ENCODE results near the gene TRAPPC2.

TRAPPC2 gene

GRCh38 chrX:13721819-13722519 is 12.5 kb downstream of the TRAPPC2 start:
- Mint-ChIP-seq H3K4me1 (peaks cover 47% of the 10 kb centered on the region), H3K36me3 (peaks cover 50% of the 10 kb centered on the region), H3K4me3 (no peak overlapping the region), H3K9me3 (no peaks in the 10 kb centered on the region), H3K27ac (no peak overlapping the region)
- ATAC-seq (no peak), DNase-seq (ENCODE audit: low spot score in 2 of 2) (no peak)

- peaks cover 51% of the 10 kb centered on the region for H3K36me3 Mint-ChIP-seq
- H3K4me3 Mint-ChIP-seq, result no peak overlapping the region
- no peaks in the 10 kb centered on the region for H3K9me3 Mint-ChIP-seq
- DNase-seq (ENCODE audit: low spot score in 2 of 2) (no peak), ATAC-seq (no peak)
- peak overlapping the region; percentile 65 for H3K27ac Mint-ChIP-seq
- H3K4me1 Mint-ChIP-seq, result peaks cover 42% of the 10 kb centered on the region
These were observed 13.0 kb downstream of the TRAPPC2 start for GRCh38 chrX:13721371-13721770.

GRCh38 chrX:13719192-13719856 is 15.1 kb downstream of the TRAPPC2 start:
- ATAC-seq (peak; percentile 44), DNase-seq (ENCODE audit: low spot score in 2 of 2) (no peak)
- Mint-ChIP-seq H3K9me3 (no peaks in the 10 kb centered on the region), H3K27ac (peak overlapping the region; percentile 50), H3K36me3 (peaks cover 71% of the 10 kb centered on the region), H3K4me1 (peaks cover 32% of the 10 kb centered on the region), H3K4me3 (no peak overlapping the region)

- peaks cover 81% of the 10 kb centered on the region for H3K36me3 Mint-ChIP-seq
- DNase-seq (ENCODE audit: low spot score in 2 of 2) (no peak), ATAC-seq (no peak)
- peaks cover 20% of the 10 kb centered on the region for H3K4me1 Mint-ChIP-seq
- no peak overlapping the region for H3K4me3 Mint-ChIP-seq
- H3K27ac Mint-ChIP-seq, result no peak overlapping the region
- H3K9me3 Mint-ChIP-seq, result no peaks in the 10 kb centered on the region
These were observed 16.5 kb downstream of the TRAPPC2 start for GRCh38 chrX:13717700-13718472.

GRCh38 chrX:13716905-13717304 is 17.5 kb downstream of the TRAPPC2 start:
- DNase-seq (ENCODE audit: low spot score in 2 of 2) (no peak), ATAC-seq (peak; percentile 34)
- Mint-ChIP-seq H3K9me3 (no peaks in the 10 kb centered on the region), H3K4me3 (no peak overlapping the region), H3K4me1 (peaks cover 16% of the 10 kb centered on the region), H3K36me3 (peaks cover 90% of the 10 kb centered on the region), H3K27ac (peak overlapping the region; percentile 80)

GRCh38 chrX:13716455-13716854 is 18.0 kb downstream of the TRAPPC2 start:
- H3K36me3 Mint-ChIP-seq, result peaks cover 95% of the 10 kb centered on the region
- peak overlapping the region; percentile 38 for H3K4me3 Mint-ChIP-seq
- H3K27ac Mint-ChIP-seq, result peak overlapping the region; percentile 81

GRCh38 chrX:13711141-13711540 is 23.3 kb downstream of the TRAPPC2 start:
- no peak for DNase-seq (ENCODE audit: low spot score in 2 of 2)
- H3K27ac Mint-ChIP-seq, result peak overlapping the region; percentile 68
- peaks cover 14% of the 10 kb centered on the region for H3K4me1 Mint-ChIP-seq
- no peak for ATAC-seq
- H3K4me3 Mint-ChIP-seq, result no peak overlapping the region
- no peaks in the 10 kb centered on the region for H3K9me3 Mint-ChIP-seq
- H3K36me3 Mint-ChIP-seq, result peaks cover 92% of the 10 kb centered on the region

More at GRCh38 chrX:13716455-13716854, 18.0 kb downstream of the TRAPPC2 start:
- no peaks in the 10 kb centered on the region for H3K9me3 Mint-ChIP-seq
- DNase-seq (ENCODE audit: low spot score in 2 of 2) (no peak), ATAC-seq (peak; percentile 98)
- H3K4me1 Mint-ChIP-seq, result peaks cover 16% of the 10 kb centered on the region

- peaks cover 58% of the 10 kb centered on the region for H3K36me3 Mint-ChIP-seq
- peak overlapping the region; percentile 18 for H3K27ac Mint-ChIP-seq
- H3K4me1 Mint-ChIP-seq, result peaks cover 53% of the 10 kb centered on the region
These were observed 30.8 kb downstream of the TRAPPC2 start for GRCh38 chrX:13703589-13703988.

GRCh38 chrX:13703135-13703534 is 31.3 kb downstream of the TRAPPC2 start:
- Mint-ChIP-seq H3K36me3 (peaks cover 54% of the 10 kb centered on the region), H3K27ac (peak overlapping the region; percentile 18), H3K4me3 (no peak overlapping the region), H3K4me1 (peaks cover 53% of the 10 kb centered on the region), H3K9me3 (no peaks in the 10 kb centered on the region)
- ATAC-seq (peak; percentile 73), DNase-seq (ENCODE audit: low spot score in 2 of 2) (no peak)

More at GRCh38 chrX:13703589-13703988, 30.8 kb downstream of the TRAPPC2 start:
- peak overlapping the region; percentile 26 for H3K4me3 Mint-ChIP-seq
- no peaks in the 10 kb centered on the region for H3K9me3 Mint-ChIP-seq
- ATAC-seq (peak; percentile 43), DNase-seq (ENCODE audit: low spot score in 2 of 2) (no peak)

- DNase-seq (ENCODE audit: low spot score in 2 of 2) (no peak), ATAC-seq (no peak)
- Mint-ChIP-seq H3K4me1 (peaks cover 54% of the 10 kb centered on the region), H3K9me3 (no peaks in the 10 kb centered on the region), H3K4me3 (no peak overlapping the region), H3K27ac (peak overlapping the region; percentile 85), H3K36me3 (peaks cover 55% of the 10 kb centered on the region)
These were observed 32.2 kb downstream of the TRAPPC2 start for GRCh38 chrX:13702111-13702789.

GRCh38 chrX:13700380-13700779 is 34.0 kb downstream of the TRAPPC2 start:
- H3K4me3 Mint-ChIP-seq, result no peak overlapping the region
- peaks cover 41% of the 10 kb centered on the region for H3K36me3 Mint-ChIP-seq
- no peaks in the 10 kb centered on the region for H3K9me3 Mint-ChIP-seq
- ATAC-seq, result no peak
- peaks cover 64% of the 10 kb centered on the region for H3K4me1 Mint-ChIP-seq
- no peak overlapping the region for H3K27ac Mint-ChIP-seq
- DNase-seq (ENCODE audit: low spot score in 2 of 2), result no peak

GRCh38 chrX:13699183-13699826 is 35.1 kb downstream of the TRAPPC2 start:
- Mint-ChIP-seq H3K27ac (no peak overlapping the region), H3K36me3 (peaks cover 32% of the 10 kb centered on the region)
- ATAC-seq, result peak; percentile 88

GRCh38 chrX:13698432-13698831 is 36.0 kb downstream of the TRAPPC2 start:
- DNase-seq (ENCODE audit: low spot score in 2 of 2) (no peak), ATAC-seq (no peak)
- peaks cover 66% of the 10 kb centered on the region for H3K4me1 Mint-ChIP-seq
- H3K27ac Mint-ChIP-seq, result no peak overlapping the region
- no peak overlapping the region for H3K4me3 Mint-ChIP-seq
- no peaks in the 10 kb centered on the region for H3K9me3 Mint-ChIP-seq
- peaks cover 29% of the 10 kb centered on the region for H3K36me3 Mint-ChIP-seq

More at GRCh38 chrX:13699183-13699826, 35.1 kb downstream of the TRAPPC2 start:
- peaks cover 70% of the 10 kb centered on the region for H3K4me1 Mint-ChIP-seq
- no peaks in the 10 kb centered on the region for H3K9me3 Mint-ChIP-seq
- DNase-seq (ENCODE audit: low spot score in 2 of 2), result no peak
- no peak overlapping the region for H3K4me3 Mint-ChIP-seq

GRCh38 chrX:13697976-13698375 is 36.4 kb downstream of the TRAPPC2 start:
- ATAC-seq (no peak), DNase-seq (ENCODE audit: low spot score in 2 of 2) (no peak)
- H3K36me3 Mint-ChIP-seq, result peaks cover 33% of the 10 kb centered on the region
- no peaks in the 10 kb centered on the region for H3K9me3 Mint-ChIP-seq
- H3K4me1 Mint-ChIP-seq, result peaks cover 66% of the 10 kb centered on the region
- no peak overlapping the region for H3K27ac Mint-ChIP-seq
- H3K4me3 Mint-ChIP-seq, result no peak overlapping the region

All from stimulated activated effector memory CD8-positive, alpha-beta T cell treated with anti-CD3 and anti-CD28 coated beads, Interleukin-12 subunit alpha, Interleukin-12 subunit beta, amount 100 ng/mL, for 72 hours (primary cell).